Activated T-cell treated with anti-CD3 and anti-CD28 coated beads, Interleukin-2, amount 50 U/mL, for 4 hours (primary cell): ENCODE measurements around the gene RFTN1. TPM values are rescaled to one million over a fixed set of nuclear protein-coding genes. Genes with fewer than 3 reads are reported as not detected.

ENCODE experiments used
- ATAC-seq, 2 donors: fragments of 200-7000 bp; cut with Tn5 transposase; one replicate each; pipeline ENCODE4 v1.10.0; 2021
- DNase-seq: peaks from one replicate; pipeline ENCODE4 v3.0.0-alpha.2; 2020
- H3K27me3 Mint-ChIP-seq: one replicate; pipeline ENCODE4 v1.8.0; 2021; ENCODE audit warnings: low read depth, mixed read lengths
- H3K36me3 Mint-ChIP-seq: one replicate; pipeline ENCODE4 v1.8.0; 2022; ENCODE audit warnings: mixed read lengths; ENCODE audit not compliant: insufficient read depth
- H3K4me1 Mint-ChIP-seq: one replicate; pipeline ENCODE4 v1.8.0; 2021; ENCODE audit warnings: low read depth, mixed read lengths
- H3K4me3 Mint-ChIP-seq: one replicate; pipeline ENCODE4 v1.8.0; 2021; ENCODE audit warnings: mild to moderate bottlenecking, moderate library complexity, mixed read lengths
- H3K9me3 Mint-ChIP-seq: one replicate; pipeline ENCODE4 v1.8.0; 2021; ENCODE audit warnings: mixed read lengths
- total RNA-seq, 3 donors: library from RNA; stranded (reverse); gene quantifications; one replicate each; pipeline ENCODE4 v1.2.1, GENCODE V29; 2021

Gene RFTN1
- total RNA-seq, 3 donors from 2014 or later: 52.9 to 72.4 (median 69.6) TPM

GRCh38 chr3:16515885-16516420, 2.5 kb upstream of the RFTN1 start:
- Mint-ChIP-seq H3K4me1 (peaks cover 56% of the 10 kb centered on the region), H3K9me3 (no peaks in the 10 kb centered on the region)
- ATAC-seq: no peak

GRCh38 chr3:16514755-16515353, 1.4 kb upstream of the RFTN1 start:
- ATAC-seq: no peak
- no peaks in the 10 kb centered on the region for H3K9me3 Mint-ChIP-seq
- H3K4me3 Mint-ChIP-seq: peak overlapping the region; percentile 98
- no peaks in the 10 kb centered on the region for H3K27me3 Mint-ChIP-seq
- H3K4me1 Mint-ChIP-seq: peaks cover 58% of the 10 kb centered on the region
- no peak for DNase-seq
- peaks cover 4% of the 10 kb centered on the region for H3K36me3 Mint-ChIP-seq

More at GRCh38 chr3:16515885-16516420, 2.5 kb upstream of the RFTN1 start:
- DNase-seq: no peak
- no peaks in the 10 kb centered on the region for H3K36me3 Mint-ChIP-seq
- no peaks in the 10 kb centered on the region for H3K27me3 Mint-ChIP-seq
- peak overlapping the region; percentile 45 for H3K4me3 Mint-ChIP-seq

DNA sequence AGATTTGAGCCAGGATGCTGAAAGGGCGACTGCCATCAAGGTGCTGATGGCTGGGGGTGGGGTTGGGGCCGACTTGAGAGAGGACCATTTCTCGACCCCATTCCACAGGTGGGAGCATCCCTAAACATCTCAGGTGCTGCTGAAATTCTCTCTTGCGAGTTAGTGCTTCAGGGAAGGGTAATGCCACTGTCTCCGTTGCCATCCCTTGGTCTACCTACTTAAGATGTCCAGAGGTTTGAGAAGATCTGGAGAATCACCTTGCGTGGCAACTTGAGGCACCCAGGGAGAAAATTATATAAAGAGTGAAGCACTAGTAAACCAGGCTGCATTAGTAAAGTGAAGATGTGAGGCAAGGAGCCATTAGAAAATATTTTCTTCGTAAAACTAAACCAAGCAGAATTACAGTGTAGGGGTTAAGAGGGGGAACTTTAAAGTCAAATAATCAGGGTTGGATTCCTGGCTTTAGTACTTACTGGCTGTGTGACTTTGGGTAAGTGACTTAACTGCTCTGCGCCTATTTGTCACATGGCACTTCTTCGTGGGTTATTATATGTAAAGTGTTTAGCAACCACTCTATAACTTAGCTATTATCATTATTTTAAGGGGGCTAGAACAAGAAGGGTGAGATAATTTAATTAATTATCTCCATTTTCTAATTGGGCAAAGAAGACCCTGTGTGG, 662 bp upstream of the RFTN1 start:
- DNase-seq (no peak), ATAC-seq (no peak)
- Mint-ChIP-seq H3K4me1 (peaks cover 62% of the 10 kb centered on the region), H3K9me3 (no peaks in the 10 kb centered on the region), H3K36me3 (peaks cover 4% of the 10 kb centered on the region), H3K27me3 (no peaks in the 10 kb centered on the region), H3K4me3 (peak overlapping the region; percentile 98)

DNA sequence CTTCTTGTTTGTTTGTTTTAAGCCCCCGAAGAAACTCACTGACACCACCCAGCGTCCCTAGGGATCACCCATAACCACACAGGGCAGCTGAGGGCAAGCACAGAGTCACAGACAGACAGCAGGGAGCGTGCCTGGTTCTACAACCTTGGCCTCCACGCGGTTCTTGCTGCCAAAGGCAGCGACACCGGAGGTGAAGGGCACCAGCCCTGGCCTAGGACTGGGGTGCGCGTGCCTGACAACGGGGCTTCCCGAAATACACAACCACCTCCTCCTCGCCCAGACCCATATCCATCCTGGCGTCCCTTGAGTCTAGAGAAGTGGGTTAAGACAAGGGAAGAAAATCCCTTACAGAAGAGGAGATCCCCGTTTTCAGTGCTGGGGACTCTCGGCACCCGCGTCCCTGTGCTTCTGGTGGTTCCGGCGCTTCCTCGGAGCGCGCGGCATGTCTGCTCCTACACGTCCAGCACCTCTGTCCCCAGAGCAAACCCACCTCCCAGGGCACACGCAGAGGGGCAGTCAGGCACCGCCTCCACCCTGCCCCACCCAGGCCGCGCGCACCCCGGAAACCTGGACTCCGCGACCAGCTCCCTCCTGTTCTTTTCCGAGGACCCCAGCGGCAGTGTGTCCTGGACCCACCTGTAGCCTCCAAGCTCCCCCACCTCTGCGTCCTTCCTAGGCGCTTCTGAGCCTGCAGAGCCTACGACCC, 911 bp downstream of the RFTN1 start:
- peak; percentile 32 to 52 for ATAC-seq
- H3K4me1 Mint-ChIP-seq: peaks cover 70% of the 10 kb centered on the region
- DNase-seq: peak; percentile 30
- H3K36me3 Mint-ChIP-seq: peaks cover 5% of the 10 kb centered on the region
- H3K27me3 Mint-ChIP-seq: no peaks in the 10 kb centered on the region
- no peaks in the 10 kb centered on the region for H3K9me3 Mint-ChIP-seq
- peak overlapping the region; percentile 98 for H3K4me3 Mint-ChIP-seq

DNA sequence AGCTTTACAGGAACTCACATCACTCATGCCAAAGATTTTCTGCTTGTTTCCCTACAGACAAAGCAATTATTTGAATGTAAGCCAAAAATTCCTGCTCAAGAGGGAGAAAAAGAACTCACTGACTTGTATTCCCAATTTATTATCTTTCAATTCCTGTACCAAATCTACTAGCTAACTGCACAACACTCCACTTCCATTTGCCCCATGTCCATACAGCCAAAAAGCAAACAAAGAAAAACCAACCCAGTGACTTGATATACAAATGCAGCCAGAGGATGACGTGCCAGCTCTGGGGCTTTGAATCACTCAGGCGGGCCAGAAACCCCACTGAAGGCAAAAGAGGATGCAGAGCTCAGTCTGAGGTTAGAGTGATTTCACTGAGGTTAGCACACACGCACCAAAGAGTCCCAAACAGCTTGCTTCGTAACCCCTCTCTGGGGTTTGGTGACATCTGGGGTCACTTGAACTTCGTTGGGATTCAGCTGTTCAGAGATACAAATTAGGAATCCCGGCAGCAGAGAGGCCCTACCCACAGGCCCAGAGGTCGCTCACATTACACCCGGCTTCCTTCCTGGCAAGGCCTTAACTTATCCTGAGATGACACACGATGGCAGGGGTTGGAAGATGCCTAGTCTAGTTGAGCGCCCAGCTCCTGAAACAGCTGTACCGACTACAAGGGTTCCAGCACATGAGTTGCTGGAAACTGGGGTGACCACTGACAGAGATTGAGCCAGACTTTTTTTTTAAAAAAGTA, 1.6 kb downstream of the RFTN1 start:
- Mint-ChIP-seq H3K4me3 (peak overlapping the region; percentile 98), H3K9me3 (no peaks in the 10 kb centered on the region), H3K4me1 (peaks cover 77% of the 10 kb centered on the region), H3K36me3 (peaks cover 6% of the 10 kb centered on the region), H3K27me3 (no peaks in the 10 kb centered on the region)
- peak; percentile 70 for DNase-seq
- peak; percentile 80 to 83 for ATAC-seq

DNA sequence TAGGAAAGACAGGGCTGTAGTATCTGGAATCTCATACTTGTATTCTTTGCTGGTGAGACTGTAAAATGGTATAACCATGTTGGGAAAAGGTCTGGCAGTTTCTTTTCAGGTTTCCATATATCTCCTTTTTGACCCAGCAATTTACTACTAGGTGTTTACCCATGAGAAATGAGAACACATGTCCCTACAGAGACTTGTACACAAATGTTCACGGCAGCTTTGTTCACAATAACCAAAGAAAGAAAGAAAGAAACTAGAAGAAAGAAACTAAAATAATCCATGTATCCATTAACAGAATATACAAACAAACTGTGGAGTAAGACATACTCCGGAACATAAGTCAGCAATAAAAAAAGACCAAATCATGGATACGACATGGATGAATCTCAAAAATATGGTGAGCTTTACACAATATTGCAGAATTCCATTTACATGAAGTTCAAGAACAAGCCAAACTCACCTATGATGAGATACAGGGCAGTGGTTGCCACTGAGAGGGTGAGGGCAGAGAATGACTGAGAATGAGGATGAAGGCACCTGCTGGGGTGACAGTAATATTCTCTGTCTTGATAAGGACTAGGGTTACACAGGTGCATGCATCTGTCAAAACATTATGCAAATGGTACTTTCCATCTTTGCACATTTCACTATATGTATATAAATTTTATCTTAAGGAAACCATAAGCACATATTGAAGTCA, 2.7 kb downstream of the RFTN1 start:
- Mint-ChIP-seq H3K4me1 (peaks cover 73% of the 10 kb centered on the region), H3K36me3 (peaks cover 11% of the 10 kb centered on the region), H3K9me3 (no peaks in the 10 kb centered on the region), H3K4me3 (peak overlapping the region; percentile 98), H3K27me3 (no peaks in the 10 kb centered on the region)
- DNase-seq: no peak
- no peak for ATAC-seq

DNA sequence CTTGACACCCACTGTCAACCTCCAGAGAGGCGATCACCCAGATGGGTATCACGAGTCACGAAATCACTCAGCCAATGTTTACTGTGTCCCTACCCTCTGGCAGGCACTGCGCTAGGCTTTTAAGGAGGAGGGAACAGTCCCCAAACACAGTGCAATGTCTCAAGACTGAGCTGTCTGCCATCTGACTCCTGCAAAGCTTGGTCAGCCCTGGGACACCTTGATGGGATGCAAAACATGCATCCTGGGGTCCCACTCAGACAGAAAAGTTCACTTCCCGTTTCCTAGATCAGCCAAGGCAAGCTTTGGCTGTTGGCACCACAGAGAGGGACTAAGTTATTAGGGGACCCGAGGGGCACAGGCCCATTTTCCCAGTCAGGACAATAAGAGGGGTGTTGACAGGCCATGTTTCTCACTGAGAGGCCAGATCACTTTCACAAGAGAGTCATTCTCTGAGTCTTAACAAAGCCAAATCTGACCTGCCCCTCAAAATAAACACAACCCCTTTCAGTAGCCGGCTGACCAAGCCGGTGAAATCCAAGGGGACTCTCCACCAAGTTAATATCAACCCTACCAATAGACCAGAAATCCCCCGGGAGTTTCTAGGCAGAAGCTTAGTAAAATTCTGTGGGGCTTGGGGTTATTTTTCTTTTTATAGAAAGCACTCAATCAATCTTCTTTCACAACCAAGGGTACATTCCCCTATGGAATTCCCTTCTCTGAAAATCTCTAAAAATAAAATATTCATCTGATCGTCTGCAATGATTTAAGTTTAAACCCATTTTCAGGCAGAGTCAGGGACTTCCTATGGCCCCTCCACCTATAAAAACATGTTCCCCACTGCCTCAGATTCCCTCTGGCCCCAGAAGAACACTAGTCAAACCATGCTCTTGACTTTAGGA, 3.5 kb downstream of the RFTN1 start:
- H3K36me3 Mint-ChIP-seq: peaks cover 18% of the 10 kb centered on the region
- ATAC-seq (no peak), DNase-seq (no peak)
- H3K27me3 Mint-ChIP-seq: no peaks in the 10 kb centered on the region
- H3K4me1 Mint-ChIP-seq: peaks cover 71% of the 10 kb centered on the region
- peak overlapping the region; percentile 98 for H3K4me3 Mint-ChIP-seq
- no peaks in the 10 kb centered on the region for H3K9me3 Mint-ChIP-seq

- DNase-seq (no peak), ATAC-seq (no peak)
- H3K36me3 Mint-ChIP-seq: peaks cover 27% of the 10 kb centered on the region
- no peaks in the 10 kb centered on the region for H3K27me3 Mint-ChIP-seq
- H3K4me3 Mint-ChIP-seq: peak overlapping the region; percentile 17
- peaks cover 73% of the 10 kb centered on the region for H3K4me1 Mint-ChIP-seq
- no peaks in the 10 kb centered on the region for H3K9me3 Mint-ChIP-seq
These were observed 4.9 kb downstream of the RFTN1 start for GRCh38 chr3:16508591-16508995.

GRCh38 chr3:16508243-16508578, 5.3 kb downstream of the RFTN1 start:
- DNase-seq (no peak), ATAC-seq (no peak)
- H3K27me3 Mint-ChIP-seq: no peaks in the 10 kb centered on the region
- H3K4me1 Mint-ChIP-seq: peaks cover 75% of the 10 kb centered on the region
- no peaks in the 10 kb centered on the region for H3K9me3 Mint-ChIP-seq
- H3K36me3 Mint-ChIP-seq: peaks cover 28% of the 10 kb centered on the region
- H3K4me3 Mint-ChIP-seq: peak overlapping the region; percentile 17

- ATAC-seq (no peak), DNase-seq (no peak)
- Mint-ChIP-seq H3K4me1 (peaks cover 74% of the 10 kb centered on the region), H3K9me3 (no peaks in the 10 kb centered on the region), H3K4me3 (peak overlapping the region; percentile 17), H3K27me3 (no peaks in the 10 kb centered on the region), H3K36me3 (peaks cover 29% of the 10 kb centered on the region)
These were observed 5.8 kb downstream of the RFTN1 start for GRCh38 chr3:16507578-16508242.

DNA sequence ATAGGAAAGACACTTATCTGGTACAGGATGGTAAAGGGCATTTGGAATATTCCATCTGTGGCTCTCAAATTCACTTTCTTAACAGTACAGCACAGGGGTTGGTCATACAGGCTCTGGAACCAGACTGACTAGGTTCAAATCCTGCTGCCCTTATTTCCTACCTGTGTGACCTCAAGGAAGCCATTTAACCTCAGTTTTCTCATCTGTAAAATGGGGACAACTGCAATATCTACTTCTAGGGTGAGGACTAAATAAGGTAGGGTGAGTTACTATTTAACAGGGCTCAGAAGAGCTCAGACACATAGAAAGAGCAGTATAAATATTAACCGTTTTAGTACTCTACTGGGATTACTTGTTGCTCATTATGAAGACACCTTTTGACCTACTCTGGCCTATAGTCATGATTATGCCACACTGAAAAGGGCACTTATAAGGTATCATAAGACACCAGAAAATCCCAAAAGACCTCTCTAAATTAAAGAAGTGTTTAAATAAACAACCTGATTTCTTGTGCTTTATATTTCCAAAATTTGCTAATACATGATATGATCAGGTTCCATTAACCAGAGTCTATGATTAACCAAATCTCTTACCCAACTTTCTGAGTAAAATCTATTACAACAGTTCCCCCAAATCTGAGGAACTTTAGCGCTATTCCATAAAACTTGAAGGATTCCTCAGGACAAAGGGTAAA, 6.5 kb downstream of the RFTN1 start:
- Mint-ChIP-seq H3K4me1 (peaks cover 77% of the 10 kb centered on the region), H3K36me3 (peaks cover 34% of the 10 kb centered on the region), H3K4me3 (no peak overlapping the region), H3K27me3 (no peaks in the 10 kb centered on the region), H3K9me3 (no peaks in the 10 kb centered on the region)
- no peak for DNase-seq
- ATAC-seq: no peak

DNA sequence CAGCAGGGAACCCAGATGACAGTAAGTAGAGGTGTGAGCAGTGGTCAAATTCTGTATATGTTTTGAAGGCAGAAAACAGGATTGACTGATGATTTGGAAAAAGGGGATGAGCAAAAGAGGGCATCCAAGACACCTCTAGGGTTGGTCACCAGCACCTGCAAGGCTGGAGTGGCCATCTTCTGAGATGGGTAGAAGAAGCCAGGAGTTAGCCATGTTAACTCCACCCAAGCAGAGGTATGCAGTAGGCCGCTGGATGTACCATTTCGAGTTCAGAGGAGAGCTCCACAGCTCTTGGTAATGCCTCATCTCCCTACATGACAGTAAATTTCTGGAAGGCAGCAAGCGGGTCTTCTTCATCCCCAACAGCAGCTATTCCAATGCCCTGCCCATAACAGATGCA, 7.0 kb downstream of the RFTN1 start:
- DNase-seq (no peak), ATAC-seq (no peak)
- Mint-ChIP-seq H3K9me3 (no peaks in the 10 kb centered on the region), H3K4me3 (no peak overlapping the region), H3K36me3 (peaks cover 36% of the 10 kb centered on the region), H3K27me3 (no peaks in the 10 kb centered on the region), H3K4me1 (peaks cover 72% of the 10 kb centered on the region)
